SKM-1 treated with dmso at 0.1 percent for 144 hours (cell line): Measurements from ENCODE around the gene OGN.

ENCODE experiments used
- DNase-seq: peaks from one replicate; lab custom pipeline; 2025; ENCODE audit not compliant: unreplicated experiment; lab: John Stamatoyannopoulos, UW

The OGN gene

GRCh38 chr9:92349771-92350739 is 54.3 kb downstream of the OGN start:
- no peak for DNase-seq

GRCh38 chr9:92345582-92345981 is 58.8 kb downstream of the OGN start:
- no peak for DNase-seq

- no peak for DNase-seq
Measured at GRCh38 chr9:92342825-92343488, 61.4 kb downstream of the OGN start.

GRCh38 chr9:92341578-92341977 is 62.8 kb downstream of the OGN start:
- DNase-seq: no peak

GRCh38 chr9:92333282-92333634 is 71.1 kb downstream of the OGN start:
- no peak for DNase-seq
